Right atrium auricular region (tissue), 2 donors: ENCODE results near the gene CHIT1. TPM values are rescaled to one million over a fixed set of nuclear protein-coding genes. Genes with fewer than 3 reads are reported as not detected.

Experiments
- DNase-seq: peaks from one replicate; pipeline ENCODE4 v3.0.0-alpha.2; 2019; ENCODE audit warnings: low spot score
- H3K27ac ChIP-seq, 2 donors: fragments of 200-600 bp; sonication (generic); 1 replicate in 1 of 2; 2 replicates in 1 of 2; pipeline ENCODE4 v1.5.1; 2016 to 2019
- H3K27me3 ChIP-seq, 2 donors: fragments of 200-600 bp; sonication (generic); one replicate each; pipeline versions ENCODE4 v1.5.1 to v1.6.0; 2017 to 2019
- H3K36me3 ChIP-seq: fragments of 200-600 bp; sonication (generic); one replicate; pipeline ENCODE4 v1.5.1; 2016
- H3K4me1 ChIP-seq, 2 donors: fragments of 200-600 bp; sonication (generic); one replicate each; pipeline versions ENCODE4 v1.5.1 to v1.6.0; 2017 to 2019
- H3K4me3 ChIP-seq, 2 donors: fragments of 200-600 bp; sonication (generic); 1 replicate in 1 of 2; 2 replicates in 1 of 2; pipeline ENCODE4 v1.5.1; 2017 to 2019; ENCODE audit warnings: mild to moderate bottlenecking in 1 of 2, moderate library complexity in 1 of 2
- H3K9me3 ChIP-seq, 2 donors: fragments of 200-600 bp; sonication (generic); one replicate each; pipeline ENCODE4 v1.5.1; 2019
- CTCF ChIP-seq, 2 donors: fragments of 200-600 bp; sonication (generic); IDR thresholded peaks; one replicate each; pipeline ENCODE4 v1.5.1; 2019; ENCODE audit warnings: antibody characterized with exemption in 2 of 2
- total RNA-seq, 2 donors: library from RNA; depleted of rRNA; stranded (reverse); fragments of >200 nt; gene quantifications; one replicate each; pipeline ENCODE4 v1.1.0, GENCODE V29; 2016

The CHIT1 gene
- total RNA-seq, 2 donors from 2014 or later = not detected

DNA sequence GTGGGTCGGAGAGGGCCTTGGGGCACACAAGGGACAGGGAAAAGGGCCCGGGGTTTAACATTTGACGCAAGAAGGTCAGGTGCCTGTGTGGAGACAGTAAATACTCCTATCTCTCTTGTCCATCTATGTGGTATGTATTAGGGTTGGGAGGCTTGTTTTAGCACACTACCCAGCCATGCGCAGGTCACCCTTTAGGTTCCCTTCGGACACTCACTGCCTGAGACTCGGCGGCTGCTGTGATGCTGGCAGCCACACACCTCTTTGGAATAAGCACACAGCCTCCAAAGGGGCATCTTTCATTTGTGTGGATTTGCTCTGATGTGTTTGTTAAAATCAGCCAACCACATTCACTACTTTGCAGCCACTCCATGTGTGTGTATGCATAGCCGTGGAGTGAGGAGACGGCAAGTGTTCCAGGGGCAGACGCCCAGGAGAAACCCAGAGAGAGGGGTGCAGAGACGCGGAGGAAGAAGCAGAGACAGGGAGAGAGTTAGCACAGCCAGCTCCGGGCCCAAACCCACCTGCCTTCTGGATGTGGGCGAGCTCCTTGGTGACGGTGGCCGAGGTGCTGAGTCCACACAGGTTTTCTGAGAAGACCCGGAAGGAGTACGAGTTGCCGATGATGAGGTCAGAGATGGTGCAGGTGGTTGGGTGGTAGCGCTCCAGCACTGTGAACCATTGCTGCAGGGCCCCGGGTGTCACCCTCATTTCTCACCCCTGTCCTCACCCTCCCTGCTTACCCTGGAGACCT is 59.5 kb downstream of the CHIT1 start:
- H3K36me3 ChIP-seq = no peaks in the 10 kb centered on the region
- H3K27ac ChIP-seq = no peak overlapping the region
- peaks cover 0 to 9% of the 10 kb centered on the region in 2 donors for H3K4me1 ChIP-seq
- DNase-seq = no peak
- H3K9me3 ChIP-seq = no peaks in the 10 kb centered on the region
- H3K4me3 ChIP-seq = no peak overlapping the region
- H3K27me3 ChIP-seq = no peaks in the 10 kb centered on the region
- TF ChIP-seq CTCF (IDR thresholded peaks at IDR 0.05) = no peak

DNA sequence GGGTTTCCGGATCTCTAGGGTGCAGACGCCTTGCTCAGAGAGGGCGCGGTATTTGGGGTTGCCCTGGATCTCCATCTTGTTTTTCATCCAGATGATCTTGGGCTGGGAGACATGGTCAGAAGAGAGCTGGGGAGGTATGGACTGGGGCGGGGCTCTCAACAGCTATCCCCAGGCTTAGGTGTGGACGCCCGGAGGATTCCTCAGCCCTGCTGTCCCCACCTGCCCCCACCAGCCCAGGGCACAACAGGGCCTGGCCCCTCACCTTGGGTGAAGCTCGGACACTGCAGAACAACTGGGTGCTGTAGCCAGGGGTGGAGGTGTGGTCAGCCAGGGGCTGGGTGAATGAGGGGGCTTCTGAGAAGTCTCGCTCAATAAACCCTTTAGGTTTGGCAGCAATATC is 60.5 kb downstream of the CHIT1 start:
- Histone ChIP-seq H3K4me3 (no peak overlapping the region), H3K9me3 (no peaks in the 10 kb centered on the region)
- DNase-seq = no peak

DNA sequence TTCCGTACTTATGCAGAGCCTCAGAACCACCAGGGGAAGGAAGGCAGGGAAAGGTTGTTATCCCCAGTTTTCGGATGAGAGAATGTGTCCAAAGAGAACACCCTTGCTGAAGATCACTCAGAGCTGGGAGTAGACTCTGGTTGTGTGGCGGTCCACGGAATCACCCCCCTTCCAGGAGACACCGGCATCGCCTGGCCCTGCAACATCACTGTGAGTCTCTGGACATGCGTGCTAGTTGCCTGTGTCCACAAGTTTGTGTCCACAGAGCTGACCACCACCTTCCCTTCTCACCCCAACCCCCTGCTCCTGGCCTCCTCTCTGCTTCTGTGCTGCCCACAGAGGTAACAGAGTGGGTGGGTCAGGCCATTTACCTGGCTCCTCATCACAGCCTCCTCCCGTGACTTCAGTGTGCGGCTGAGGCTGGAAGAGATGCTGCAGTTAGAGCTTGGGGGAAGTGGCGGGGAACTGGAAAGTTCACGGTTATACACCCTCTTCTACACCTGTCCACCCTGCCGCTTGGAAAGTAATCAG is 61.2 kb downstream of the CHIT1 start:
- H3K27me3 ChIP-seq = no peaks in the 10 kb centered on the region
- H3K27ac ChIP-seq = no peak overlapping the region
- no peaks in the 10 kb centered on the region for H3K36me3 ChIP-seq
- no peak overlapping the region for H3K4me3 ChIP-seq
- no peak for TF ChIP-seq CTCF (IDR thresholded peaks at IDR 0.05)
- peaks cover 0 to 9% of the 10 kb centered on the region in 2 donors for H3K4me1 ChIP-seq
- no peaks in the 10 kb centered on the region for H3K9me3 ChIP-seq
- DNase-seq = no peak

More for the DNA sequence above, 60.5 kb downstream of the CHIT1 start:
- Histone ChIP-seq H3K27me3 (no peaks in the 10 kb centered on the region), H3K27ac (no peak overlapping the region), H3K4me1 (peaks cover 0 to 9% of the 10 kb centered on the region in 2 donors), H3K36me3 (no peaks in the 10 kb centered on the region)
- no peak for TF ChIP-seq CTCF (IDR thresholded peaks at IDR 0.05)

- no peaks in the 10 kb centered on the region for H3K27me3 ChIP-seq
- no peak for DNase-seq
Measured at GRCh38 chr1:203167913-203168200, 61.6 kb downstream of the CHIT1 start.

DNA sequence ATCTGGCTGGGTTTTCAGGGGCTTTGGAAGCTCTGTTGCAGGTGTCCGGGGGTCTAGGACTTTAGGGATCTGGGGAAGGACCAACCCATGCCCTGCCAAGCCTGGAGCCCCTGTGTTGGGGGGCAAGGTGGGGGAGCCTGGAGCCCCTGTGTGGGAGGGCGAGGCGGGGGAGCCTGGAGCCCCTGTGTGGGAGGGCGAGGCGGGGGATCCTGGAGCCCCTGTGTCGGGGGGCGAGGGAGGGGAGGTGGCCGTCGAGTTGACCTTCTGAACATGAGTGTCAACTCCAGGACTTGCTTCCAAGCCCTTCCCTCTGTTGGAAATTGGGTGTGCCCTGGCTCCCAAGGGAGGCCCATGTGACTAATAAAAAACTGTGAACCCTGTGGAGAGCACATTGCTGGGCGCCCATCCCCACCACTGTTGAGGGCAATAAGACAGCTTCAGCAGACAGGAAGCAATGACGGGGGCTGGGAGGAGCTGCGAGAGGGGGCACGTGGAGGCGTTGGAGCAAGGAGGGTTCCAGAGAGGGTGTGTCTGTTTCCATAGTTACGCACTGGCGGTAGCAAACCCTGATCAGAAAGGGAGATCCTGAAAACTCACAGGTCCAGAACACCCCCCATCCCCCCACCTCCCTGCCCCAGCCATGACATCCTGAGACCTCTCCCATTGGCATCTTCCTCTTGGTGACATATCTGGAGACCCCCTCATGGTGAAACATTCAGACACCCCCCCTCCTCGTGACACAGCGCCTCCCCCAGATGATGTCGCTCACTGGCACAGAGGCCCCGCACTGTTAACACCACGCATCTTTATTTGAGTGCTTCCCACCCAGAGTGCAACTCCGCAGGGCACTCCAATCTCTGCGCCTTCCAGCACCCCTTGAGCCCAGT is 62.2 kb downstream of the CHIT1 start:
- no peak overlapping the region for H3K27ac ChIP-seq
- H3K27me3 ChIP-seq = no peaks in the 10 kb centered on the region
- peaks cover 0 to under 1% of the 10 kb centered on the region in 2 donors for H3K4me1 ChIP-seq
- no peak overlapping the region for H3K4me3 ChIP-seq
- DNase-seq = no peak
- no peak for TF ChIP-seq CTCF (IDR thresholded peaks at IDR 0.05)
- H3K36me3 ChIP-seq = no peaks in the 10 kb centered on the region
- no peaks in the 10 kb centered on the region for H3K9me3 ChIP-seq

More at GRCh38 chr1:203167913-203168200, 61.6 kb downstream of the CHIT1 start:
- TF ChIP-seq CTCF (IDR thresholded peaks at IDR 0.05) = no peak
- H3K27ac ChIP-seq = no peak overlapping the region
- no peak overlapping the region for H3K4me3 ChIP-seq
- H3K9me3 ChIP-seq = no peaks in the 10 kb centered on the region
- H3K36me3 ChIP-seq = no peaks in the 10 kb centered on the region
- H3K4me1 ChIP-seq = peaks cover 0 to 6% of the 10 kb centered on the region in 2 donors
